GM13976 (cell line): ENCODE results near the gene IFNB1.
A peak's percentile ranks its signal among the peaks of the same experiment; 100 is the strongest.

Source experiments
- DNase-seq: peaks from one replicate; pipeline ENCODE4 v3.0.0; 2012; ENCODE audit warnings: low spot score
- CTCF ChIP-seq: IDR thresholded peaks from 2 replicates; pipeline ENCODE4 v1.5.1; 2012; ENCODE audit warnings: borderline replicate concordance, mild to moderate bottlenecking; ENCODE audit not compliant: insufficient read depth; ENCODE audit errors: extremely low read depth, missing control alignments, control extremely low read depth
- in situ Hi-C: fragments of 300-500 bp; cut with MboI; formaldehyde crosslinking; loops from one replicate; pipeline ENCODE4 v1.12.0; 2022; ENCODE audit warnings: low sequenced_read_pairs, mixed read lengths, inconsistent platforms; ENCODE audit not compliant: unreplicated experiment

Gene IFNB1

GRCh38 chr9:21104787-21105186 lies 27.0 kb upstream of the IFNB1 start:
- in situ Hi-C loops = loop anchor here (10.0 to 25.0 kb wide), 3 partner anchors 480 to 1167 kb away; partner anchors contain the start of gene MLLT3

GRCh38 chr9:21102305-21102704 lies 24.6 kb upstream of the IFNB1 start:
- no peak for TF ChIP-seq CTCF
- no peak for DNase-seq
- in situ Hi-C loops = loop anchor here (10.0 to 25.0 kb wide), 3 partner anchors 478 to 1165 kb away; partner anchors contain the start of gene MLLT3

More at GRCh38 chr9:21104787-21105186, 27.0 kb upstream of the IFNB1 start:
- DNase-seq = no peak
- TF ChIP-seq CTCF = no peak

GRCh38 chr9:21097817-21098216 lies 20.1 kb upstream of the IFNB1 start:
- no peak for TF ChIP-seq CTCF
- in situ Hi-C loops = no loop called here
- no peak for DNase-seq

GRCh38 chr9:21096901-21097255 lies 19.1 kb upstream of the IFNB1 start:
- in situ Hi-C loops = no loop called here
- TF ChIP-seq CTCF = no peak
- DNase-seq = no peak

GRCh38 chr9:21096172-21096900 lies 18.6 kb upstream of the IFNB1 start:
- DNase-seq = peak; percentile 42
- TF ChIP-seq CTCF = no peak
- in situ Hi-C loops = no loop called here

GRCh38 chr9:21095561-21095960 lies 17.8 kb upstream of the IFNB1 start:
- DNase-seq = no peak
- in situ Hi-C loops = no loop called here
- no peak for TF ChIP-seq CTCF
